Activated T-helper 1 cell treated with anti-CD3 and anti-CD28 coated beads, Interleukin-2, amount 50 U/mL, for 16 hours (primary cell): ENCODE measurements around the gene ZIC1.

Experiments used
- DNase-seq, 2 donors: peaks; one replicate each; pipeline ENCODE4 v3.0.0-alpha.2; 2020; ENCODE audit warnings: low read depth in 1 of 2, low spot score in 1 of 2

Gene ZIC1

GRCh38 chr3:147408188-147409100, 721 bp upstream of the ZIC1 start:
- DNase-seq = no peak

DNA sequence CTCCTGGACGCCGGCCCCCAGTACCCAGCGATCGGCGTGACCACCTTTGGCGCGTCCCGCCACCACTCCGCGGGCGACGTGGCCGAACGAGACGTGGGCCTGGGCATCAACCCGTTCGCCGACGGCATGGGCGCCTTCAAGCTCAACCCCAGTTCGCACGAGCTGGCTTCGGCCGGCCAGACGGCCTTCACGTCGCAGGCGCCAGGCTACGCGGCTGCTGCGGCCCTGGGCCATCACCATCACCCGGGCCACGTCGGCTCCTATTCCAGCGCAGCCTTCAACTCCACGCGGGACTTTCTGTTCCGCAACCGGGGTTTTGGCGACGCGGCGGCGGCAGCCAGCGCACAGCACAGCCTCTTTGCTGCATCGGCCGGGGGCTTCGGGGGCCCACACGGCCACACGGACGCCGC, 956 bp downstream of the ZIC1 start:
- no peak for DNase-seq

GRCh38 chr3:147410526-147411237, 1.5 kb downstream of the ZIC1 start:
- DNase-seq = no peak

GRCh38 chr3:147411238-147411814, 2.2 kb downstream of the ZIC1 start:
- no peak for DNase-seq

DNA sequence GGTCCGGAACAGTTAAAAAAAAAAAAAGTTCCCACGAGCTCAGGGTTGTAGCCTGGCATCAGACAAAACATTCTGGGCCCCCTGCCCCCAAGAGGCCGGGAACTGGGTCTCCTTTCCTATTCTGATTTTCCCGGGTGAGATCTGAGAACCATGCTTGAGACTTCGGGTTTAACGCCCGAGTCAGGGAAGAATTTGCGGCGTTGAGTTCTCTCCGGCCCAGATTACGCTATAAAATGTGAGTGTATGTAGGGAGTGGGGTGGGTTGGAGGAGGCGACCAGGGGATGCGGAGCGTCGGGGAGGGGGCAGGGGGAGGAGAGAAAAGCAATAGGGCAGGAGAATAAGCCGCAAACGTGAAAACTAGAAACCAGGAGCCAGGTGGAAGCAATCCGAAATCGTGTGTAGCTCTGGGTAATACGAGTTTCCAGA, 2.7 kb downstream of the ZIC1 start:
- no peak for DNase-seq

- DNase-seq = no peak
These were observed 3.2 kb downstream of the ZIC1 start for GRCh38 chr3:147412261-147412916.

GRCh38 chr3:147412917-147413685, 3.9 kb downstream of the ZIC1 start:
- DNase-seq = no peak

DNA sequence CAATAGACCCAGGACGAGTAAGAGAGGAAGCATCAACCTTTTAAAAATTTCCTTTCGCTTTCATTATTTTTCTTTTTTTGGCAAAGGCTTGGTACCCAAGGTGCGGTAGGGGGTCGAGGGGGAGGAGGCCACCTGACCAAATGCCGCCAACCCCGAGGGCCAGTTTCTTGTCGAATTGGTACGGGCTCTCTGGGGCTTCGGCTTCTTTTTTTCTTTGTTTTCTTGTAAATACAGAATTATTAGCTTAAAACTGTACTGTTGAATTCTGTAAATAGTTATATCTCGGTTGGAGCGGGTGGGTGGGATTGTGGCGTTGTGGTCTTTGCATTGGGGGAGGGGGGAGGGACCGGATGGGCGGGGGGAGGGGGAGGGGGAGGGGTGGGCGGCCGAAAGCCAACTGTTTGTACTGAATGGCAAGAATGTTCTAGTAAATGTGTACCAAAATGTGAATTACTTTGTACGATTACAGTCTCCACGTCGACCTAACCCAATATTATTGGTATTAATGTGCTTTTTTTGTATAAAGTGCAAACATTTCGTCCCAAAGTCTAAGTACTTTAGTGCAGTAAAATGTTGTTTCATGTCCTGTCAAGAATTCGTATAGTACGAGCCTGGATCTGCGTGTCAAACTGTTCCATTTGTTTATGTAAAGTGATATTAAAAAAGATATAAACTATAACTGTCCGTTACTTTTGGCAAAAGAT, 4.7 kb downstream of the ZIC1 start:
- no peak for DNase-seq

DNA sequence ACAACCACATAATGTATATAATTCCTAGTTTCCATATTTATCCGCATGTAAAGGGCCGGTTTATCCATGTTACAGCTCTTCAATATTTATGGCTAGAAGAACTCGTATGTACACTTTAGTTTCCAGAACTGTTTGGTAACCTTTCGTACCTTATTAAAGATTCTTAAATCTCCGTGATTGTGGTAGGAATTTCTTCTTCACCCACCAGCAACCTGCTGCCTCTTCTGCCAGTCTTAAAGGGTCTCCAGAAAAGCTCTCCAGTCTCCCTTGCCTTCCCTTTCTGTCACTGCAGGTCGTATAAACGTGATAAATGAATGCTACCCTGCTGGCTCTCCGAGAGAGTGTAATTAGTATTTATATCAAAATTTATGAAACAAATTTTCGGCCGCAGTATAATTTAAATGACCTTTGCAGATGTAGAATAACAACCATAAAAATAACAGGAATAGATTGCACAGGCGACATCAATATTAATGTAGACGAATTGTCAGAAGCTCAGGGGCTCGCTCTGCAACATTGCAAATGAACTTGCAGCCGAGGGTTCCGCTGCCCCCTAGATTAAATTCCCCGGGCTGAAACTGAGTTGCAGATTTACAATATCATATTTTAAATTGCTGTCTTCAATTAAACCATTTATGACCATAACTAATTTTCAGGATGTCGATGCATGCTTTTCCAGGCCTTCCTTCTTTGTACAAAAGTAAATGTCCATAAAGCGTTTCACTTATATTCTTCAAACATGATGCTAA, 5.4 kb downstream of the ZIC1 start:
- DNase-seq = no peak

DNA sequence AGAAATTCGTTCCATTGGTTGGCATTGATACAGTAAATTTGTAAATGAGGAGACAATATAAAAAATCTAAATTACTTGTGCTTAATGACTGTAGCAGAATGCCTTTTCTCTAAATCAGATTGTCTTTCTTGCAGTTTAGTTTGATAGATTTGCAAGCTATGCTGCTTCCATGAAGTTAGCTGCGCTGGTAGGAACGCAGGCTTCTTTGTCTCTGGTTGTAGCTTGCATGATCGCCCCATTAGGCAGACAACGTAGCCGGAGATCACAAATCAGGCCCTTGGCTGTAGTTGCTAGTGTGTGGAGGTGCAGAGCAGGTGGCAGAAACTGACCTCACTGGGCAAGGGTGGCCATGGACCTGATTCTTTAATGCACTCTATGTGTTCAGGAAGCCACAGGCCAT, 6.1 kb downstream of the ZIC1 start:
- no peak for DNase-seq

DNA sequence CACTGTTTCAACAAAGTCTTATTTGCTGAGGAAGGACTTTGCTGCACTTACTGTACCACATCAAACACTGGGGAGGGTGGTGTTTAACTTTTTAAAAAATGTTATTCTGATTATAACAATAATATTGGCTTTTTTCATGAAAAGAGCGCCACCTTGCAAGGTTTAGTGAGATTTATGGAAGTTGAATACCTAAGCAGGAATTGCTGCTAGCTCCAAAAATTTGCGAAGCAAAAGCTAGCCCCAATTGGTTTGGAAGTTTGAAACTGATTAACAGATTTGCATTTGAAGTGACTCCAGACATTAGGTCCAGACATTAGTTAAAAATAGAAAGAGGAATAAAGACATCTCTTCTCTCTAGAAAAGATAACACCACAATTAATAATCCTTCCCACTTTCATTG, 6.7 kb downstream of the ZIC1 start:
- DNase-seq = no peak

DNA sequence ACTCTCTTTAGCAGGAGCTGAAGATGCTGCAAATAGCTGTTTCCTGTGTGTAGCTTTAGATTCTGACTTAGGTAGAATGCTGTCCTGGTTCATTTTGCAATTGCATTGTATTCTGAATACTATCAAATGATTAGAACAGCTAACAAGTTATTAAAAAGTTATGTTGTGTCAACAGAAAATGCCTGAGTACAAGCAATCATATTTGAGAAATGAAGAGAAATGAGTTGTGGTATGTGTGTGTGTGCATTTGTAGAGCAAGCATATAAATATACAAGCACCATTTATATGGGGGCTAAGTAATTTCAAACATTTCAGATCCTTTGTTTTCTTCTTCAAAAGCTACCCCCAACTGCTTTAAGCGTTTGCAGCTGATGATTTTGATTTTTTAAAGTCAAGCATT, 7.8 kb downstream of the ZIC1 start:
- DNase-seq = no peak

DNA sequence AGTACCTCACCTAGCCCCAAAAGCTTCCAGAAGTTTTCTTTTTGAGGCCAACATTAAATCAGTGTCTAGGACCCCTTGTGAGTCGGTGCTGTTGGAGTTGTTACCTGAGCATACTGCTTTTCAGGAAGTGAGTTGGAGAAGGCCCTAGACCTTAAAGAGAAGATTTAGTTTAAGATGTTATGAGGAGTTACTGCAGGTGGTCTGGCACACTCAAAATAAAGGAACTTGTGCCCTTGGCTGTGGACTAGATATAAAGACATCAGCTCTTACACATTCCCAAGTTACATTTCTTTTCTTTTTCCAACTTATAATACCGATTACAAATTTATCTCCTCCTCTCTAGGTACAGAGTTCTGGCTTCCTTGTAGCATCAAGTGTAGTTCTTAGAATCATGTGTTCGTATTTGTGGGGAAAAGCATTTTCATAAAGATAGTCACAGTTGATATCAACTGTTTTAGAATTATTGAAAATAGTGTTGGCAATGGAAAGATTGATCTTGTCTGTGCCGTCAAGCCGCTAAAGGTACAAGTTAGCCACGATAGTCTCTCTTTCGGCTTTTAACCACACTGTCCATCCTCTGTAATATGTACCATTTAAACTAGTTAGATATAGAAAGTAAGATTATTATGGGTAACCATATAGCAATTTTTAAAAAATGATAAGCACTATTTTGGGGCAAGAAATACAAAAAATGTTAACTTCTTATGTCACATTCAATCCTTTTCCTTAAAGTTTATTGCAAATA, 8.6 kb downstream of the ZIC1 start:
- no peak for DNase-seq

GRCh38 chr3:147418371-147418781, 9.2 kb downstream of the ZIC1 start:
- DNase-seq = no peak

- no peak for DNase-seq
These were observed 9.9 kb downstream of the ZIC1 start for GRCh38 chr3:147418808-147419701.

DNA sequence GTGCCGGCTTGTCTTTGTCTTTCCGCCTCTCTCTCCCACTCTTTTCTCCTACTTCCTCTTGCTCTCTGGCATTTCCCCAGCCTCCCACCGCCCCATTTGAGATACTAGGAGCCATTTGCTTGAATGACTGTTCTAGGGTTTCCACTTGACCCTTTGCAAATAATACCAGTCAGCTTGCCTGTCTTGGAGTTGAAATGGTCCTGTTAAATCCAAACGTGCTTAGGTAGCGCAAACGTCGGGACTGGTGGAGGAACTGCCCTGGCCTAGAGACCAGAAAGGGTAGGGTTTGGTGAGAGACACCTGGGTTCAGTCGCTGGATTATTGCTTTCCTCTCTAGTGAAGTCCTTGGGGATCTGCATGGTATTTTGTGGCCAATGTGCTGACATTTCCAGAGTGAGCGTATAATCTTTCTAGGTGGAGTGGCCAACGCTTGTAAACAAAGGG, 10.6 kb downstream of the ZIC1 start:
- DNase-seq = no peak

GRCh38 chr3:147420353-147421183, 11.4 kb downstream of the ZIC1 start:
- DNase-seq = no peak
